PFSK-1 (cell line): Measurements from ENCODE around the gene CENPM.

Experiments
- FOXP2 ChIP-seq: optimal IDR thresholded peaks from 2 replicates; pipeline ENCODE3; 2011; ENCODE audit warnings: borderline replicate concordance, control low read depth, inconsistent platforms; ENCODE audit not compliant: insufficient read depth; ENCODE audit errors: extremely low read length, extremely low read depth
- POLR2AphosphoS5 ChIP-seq: IDR thresholded peaks from 2 replicates; pipeline ENCODE4 v1.6.1; 2012; ENCODE audit warnings: low read depth, mild to moderate bottlenecking, control low read depth, low read length, moderate library complexity
- SIN3A ChIP-seq: IDR thresholded peaks from 2 replicates; pipeline ENCODE4 v1.6.1; 2012; ENCODE audit warnings: mild to moderate bottlenecking, low read length, moderate library complexity, borderline replicate concordance; ENCODE audit not compliant: insufficient read depth
- TAF1 ChIP-seq: IDR thresholded peaks from 2 replicates; pipeline ENCODE4 v1.6.1; 2012; ENCODE audit warnings: low read length, control low read depth, borderline replicate concordance; ENCODE audit not compliant: insufficient read depth
- TF ChIP-seq, protein P1 (sequence below), 2 experiments: IDR thresholded peaks; 2 replicates each; pipeline versions ENCODE4 v1.6.1 to v1.8.0; 2011 to 2012; ENCODE audit warnings: low read depth in 2 of 2, low read length in 2 of 2, control low read depth in 1 of 2, inconsistent platforms in 1 of 2, mild to moderate bottlenecking in 1 of 2, moderate library complexity in 1 of 2; ENCODE audit not compliant: insufficient read depth in 1 of 2

GRCh38 chr22:41906822-41907221 lies 40.1 kb downstream of the CENPM start:
- TF ChIP-seq SIN3A (no peak), POLR2AphosphoS5 (no peak), FOXP2 (no peak), TAF1 (no peak)
- TF ChIP-seq, protein P1, sequence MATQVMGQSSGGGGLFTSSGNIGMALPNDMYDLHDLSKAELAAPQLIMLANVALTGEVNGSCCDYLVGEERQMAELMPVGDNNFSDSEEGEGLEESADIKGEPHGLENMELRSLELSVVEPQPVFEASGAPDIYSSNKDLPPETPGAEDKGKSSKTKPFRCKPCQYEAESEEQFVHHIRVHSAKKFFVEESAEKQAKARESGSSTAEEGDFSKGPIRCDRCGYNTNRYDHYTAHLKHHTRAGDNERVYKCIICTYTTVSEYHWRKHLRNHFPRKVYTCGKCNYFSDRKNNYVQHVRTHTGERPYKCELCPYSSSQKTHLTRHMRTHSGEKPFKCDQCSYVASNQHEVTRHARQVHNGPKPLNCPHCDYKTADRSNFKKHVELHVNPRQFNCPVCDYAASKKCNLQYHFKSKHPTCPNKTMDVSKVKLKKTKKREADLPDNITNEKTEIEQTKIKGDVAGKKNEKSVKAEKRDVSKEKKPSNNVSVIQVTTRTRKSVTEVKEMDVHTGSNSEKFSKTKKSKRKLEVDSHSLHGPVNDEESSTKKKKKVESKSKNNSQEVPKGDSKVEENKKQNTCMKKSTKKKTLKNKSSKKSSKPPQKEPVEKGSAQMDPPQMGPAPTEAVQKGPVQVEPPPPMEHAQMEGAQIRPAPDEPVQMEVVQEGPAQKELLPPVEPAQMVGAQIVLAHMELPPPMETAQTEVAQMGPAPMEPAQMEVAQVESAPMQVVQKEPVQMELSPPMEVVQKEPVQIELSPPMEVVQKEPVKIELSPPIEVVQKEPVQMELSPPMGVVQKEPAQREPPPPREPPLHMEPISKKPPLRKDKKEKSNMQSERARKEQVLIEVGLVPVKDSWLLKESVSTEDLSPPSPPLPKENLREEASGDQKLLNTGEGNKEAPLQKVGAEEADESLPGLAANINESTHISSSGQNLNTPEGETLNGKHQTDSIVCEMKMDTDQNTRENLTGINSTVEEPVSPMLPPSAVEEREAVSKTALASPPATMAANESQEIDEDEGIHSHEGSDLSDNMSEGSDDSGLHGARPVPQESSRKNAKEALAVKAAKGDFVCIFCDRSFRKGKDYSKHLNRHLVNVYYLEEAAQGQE (IDR thresholded peaks at IDR 0.05; ENCODE audit: insufficient read depth in 1 of 2, low read depth in 2 of 2, low read length in 2 of 2) = no peak
